Left hindlimb (tissue), 1 donor: ENCODE results near the gene IFIT2.
"Not testable (repeated sequence)": the region's sequence is repeated elsewhere in the genome, so short reads cannot be mapped to it uniquely, and the experiment has no call there.

Experiments used
- DNase-seq: peaks from one replicate; pipeline ENCODE4 v3.0.0-alpha.2; 2018

The IFIT2 gene, protein sequence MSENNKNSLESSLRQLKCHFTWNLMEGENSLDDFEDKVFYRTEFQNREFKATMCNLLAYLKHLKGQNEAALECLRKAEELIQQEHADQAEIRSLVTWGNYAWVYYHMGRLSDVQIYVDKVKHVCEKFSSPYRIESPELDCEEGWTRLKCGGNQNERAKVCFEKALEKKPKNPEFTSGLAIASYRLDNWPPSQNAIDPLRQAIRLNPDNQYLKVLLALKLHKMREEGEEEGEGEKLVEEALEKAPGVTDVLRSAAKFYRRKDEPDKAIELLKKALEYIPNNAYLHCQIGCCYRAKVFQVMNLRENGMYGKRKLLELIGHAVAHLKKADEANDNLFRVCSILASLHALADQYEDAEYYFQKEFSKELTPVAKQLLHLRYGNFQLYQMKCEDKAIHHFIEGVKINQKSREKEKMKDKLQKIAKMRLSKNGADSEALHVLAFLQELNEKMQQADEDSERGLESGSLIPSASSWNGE

GRCh38 chr10:89301721-89302445 lies at the start of gene IFIT2:
IFIT2 (plus strand) TSS chr10:89302046; CDS start chr10:89302124, 78 bp downstream.
- DNase-seq, result peak; percentile 76

DNA sequence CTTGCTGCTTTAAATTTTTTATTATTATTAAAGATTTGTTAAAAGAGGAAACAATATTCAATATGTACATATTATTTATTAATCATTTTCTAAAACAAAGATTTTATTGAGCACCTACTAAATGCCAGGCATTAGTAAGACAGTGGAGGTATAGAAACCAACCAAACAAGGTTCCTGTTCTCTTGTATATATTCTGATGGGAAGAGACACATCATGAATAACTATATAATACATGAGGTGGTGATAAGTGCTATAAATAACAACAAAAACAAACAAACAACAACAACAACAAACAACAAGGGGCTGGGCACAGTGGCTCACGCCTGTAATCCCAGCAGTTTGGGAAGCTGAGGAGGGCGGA lies 49.6 kb upstream of the IFIT2 start:
- no peak for DNase-seq

DNA sequence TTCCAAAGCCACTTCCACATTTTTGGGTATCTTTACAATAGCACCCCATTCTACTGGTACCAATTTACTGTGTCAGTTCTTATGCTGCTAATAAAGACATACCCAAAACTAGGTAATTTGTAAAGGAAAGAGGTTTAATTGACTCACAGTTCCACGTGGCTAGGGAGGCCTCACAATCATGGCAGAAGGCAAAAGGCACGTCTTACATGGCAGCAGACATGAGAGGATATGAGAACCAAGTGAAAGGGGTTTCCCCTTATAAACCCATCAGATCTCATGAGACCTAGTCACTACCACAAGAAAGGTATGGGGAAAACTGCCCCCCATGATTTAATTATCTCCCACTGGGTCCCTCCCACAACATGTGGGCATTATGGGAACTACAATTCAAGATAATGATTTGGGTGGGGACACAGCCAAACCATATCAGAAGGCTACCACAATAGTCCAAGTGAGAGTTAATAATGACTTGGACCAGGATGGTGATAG lies 46.7 kb upstream of the IFIT2 start:
- DNase-seq, result not testable (repeated sequence)

DNA sequence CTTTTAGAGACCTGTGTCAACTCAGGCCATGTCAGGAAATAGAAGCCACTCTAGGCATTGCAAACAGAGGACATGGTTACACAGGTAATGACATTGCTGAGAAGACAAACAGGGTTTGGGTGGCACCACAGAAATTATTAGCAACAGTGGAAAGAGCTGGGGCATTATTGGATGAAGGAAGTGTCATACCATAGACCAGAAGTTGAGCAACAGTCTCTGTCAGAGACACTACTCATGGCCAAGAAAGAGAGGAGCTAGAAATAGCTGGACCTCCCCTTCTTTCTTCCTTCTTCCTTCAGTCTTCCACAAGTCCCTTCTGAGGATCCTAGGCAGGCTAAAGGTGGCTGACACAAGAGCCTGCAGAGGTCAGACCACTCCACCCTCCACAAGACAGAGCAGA lies 46.1 kb upstream of the IFIT2 start:
- no peak for DNase-seq

GRCh38 chr10:89256340-89256739 lies 45.5 kb upstream of the IFIT2 start:
- no peak for DNase-seq

- DNase-seq, result no peak
Observed at GRCh38 chr10:89256962-89257361, 44.9 kb upstream of the IFIT2 start.

DNA sequence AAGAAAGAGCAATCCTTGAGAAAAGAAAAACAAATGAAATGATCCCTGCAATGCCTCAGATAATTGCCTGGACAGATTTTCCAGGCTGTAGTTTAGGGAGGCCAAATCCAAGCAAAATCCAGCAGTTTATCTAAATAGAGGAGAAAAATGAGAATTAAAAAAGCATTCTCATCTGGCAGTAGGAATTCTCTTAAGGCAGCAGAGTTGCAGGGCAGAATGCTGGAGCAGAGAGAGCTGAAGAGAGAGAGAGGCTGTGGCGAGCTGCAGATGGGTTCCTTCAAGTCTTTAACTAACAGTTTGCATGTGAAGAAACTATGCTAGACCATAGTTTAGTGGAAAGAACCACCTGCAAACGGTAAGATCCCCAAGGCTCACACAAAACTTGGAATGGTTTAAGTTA lies 44.3 kb upstream of the IFIT2 start:
- DNase-seq, result no peak

DNA sequence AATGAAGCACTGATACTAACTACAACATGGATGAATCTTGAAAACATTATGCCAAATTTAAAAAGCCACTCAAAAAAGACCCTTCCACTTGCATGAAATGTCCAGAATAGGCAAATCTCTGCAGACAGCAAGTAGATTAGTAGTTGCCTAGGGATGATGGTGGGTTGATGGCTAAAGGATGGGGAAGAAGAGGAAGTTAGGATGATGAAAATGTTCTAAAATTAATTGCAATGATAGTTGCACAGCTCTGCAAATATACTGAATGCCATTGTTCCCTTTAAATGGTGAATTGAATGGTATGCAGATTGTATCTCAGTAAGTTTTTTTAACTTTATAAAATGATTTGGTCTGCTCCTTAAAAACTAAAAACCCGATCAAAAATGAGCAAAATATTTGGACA lies 43.0 kb upstream of the IFIT2 start:
- DNase-seq, result no peak

DNA sequence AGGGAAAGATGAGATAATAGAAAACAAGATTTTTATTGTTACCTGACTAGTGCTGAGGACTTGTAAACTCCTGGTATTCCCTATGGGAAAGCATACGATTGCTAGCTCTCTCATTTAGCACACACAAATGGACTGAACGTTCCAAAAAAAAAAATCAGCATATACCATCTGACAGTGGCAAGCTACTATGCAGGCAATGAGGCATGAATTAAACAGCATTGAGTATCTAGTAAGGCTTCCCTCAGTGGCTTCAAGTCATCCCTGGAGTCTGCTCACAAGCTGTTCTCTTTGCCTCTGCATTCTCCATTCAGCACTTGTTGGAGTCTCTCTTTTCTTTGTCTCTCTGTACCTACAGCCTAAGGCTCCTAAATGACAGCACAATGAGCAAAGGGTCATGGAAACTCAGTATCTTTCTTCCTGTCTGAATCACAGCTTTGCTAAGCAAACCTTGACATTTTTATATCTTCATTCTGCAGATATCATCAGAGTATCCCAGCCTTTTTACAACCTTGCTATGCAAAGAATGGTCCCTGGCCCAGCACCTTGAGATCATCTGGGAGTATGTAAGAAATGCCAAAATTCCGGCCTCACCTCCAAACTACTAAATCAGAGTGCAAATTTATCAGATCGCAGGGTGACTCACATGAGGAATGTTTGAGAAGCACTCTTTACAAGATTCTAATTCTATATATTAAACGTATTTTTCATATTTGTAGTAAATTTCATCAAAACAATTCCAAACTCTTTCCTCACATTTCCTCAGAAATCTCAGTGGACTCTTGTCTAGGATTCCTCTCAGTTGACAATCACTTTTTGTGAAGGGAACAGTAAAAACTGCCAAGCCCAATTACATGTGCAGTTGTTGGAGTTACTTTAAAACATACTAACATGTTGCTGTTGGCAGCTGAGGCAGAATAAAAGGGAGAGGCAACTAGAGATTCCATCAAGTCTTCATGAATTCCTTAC lies 39.5 kb upstream of the IFIT2 start:
- no peak for DNase-seq

DNA sequence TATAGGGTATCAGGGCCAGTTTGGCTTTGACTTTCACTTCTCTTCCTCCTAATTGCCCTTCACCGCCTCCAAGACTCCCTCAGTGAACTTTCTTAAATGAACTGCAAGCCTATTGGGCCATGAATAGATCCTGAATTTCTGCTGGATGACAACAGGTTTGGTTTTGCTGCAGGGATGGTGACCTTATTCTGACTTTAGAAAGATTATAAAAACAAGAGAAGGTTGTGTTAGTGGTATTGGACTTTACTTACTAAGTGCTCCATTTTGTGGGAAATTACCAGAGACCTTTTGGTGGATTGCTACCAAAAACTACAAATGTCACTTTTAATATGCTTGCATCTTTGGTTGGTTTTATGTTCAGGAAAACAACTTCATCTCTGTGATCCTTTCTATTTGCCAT lies 38.8 kb upstream of the IFIT2 start:
- DNase-seq, result no peak

DNA sequence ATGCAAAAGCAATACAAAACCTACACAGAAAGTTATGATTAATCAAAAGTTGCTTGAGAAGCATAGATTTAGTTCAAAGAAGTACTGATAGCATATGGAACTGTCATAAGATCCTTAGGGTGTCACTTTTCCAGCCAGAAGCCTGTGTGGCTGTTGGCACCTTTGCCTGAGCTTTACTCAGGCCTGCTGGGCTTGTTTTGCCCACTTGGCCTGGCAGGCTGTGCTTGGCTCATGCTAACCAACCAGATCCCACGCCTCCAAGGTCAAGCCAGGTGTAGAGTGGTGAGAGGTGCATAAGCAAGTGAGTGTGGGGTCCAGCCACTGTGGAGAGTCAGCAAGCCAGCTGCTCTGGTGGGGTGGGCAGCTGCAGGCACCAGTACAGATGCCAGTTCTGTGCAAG lies 38.3 kb upstream of the IFIT2 start:
- no peak for DNase-seq

GRCh38 chr10:89266721-89267453 lies 35.0 kb upstream of the IFIT2 start:
- DNase-seq, result no peak

GRCh38 chr10:89269433-89270152 lies 32.3 kb upstream of the IFIT2 start:
- DNase-seq, result no peak

DNA sequence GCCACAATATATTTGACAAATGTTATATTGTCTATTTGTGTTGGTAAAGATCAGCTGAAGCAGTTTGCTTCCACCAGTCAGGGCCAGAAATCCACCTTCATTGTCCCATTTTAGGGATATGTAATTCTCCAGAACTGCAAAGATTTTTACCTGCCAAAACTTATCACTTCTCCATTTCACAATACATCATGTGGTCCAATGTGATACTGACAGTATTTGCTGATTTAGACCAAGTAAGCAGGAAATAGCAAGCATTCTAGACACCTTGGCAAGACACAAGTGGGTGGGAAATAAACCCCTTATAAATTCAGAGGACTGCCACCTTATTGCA lies 31.7 kb upstream of the IFIT2 start:
- no peak for DNase-seq

- DNase-seq, result no peak
Observed at GRCh38 chr10:89271532-89271931, 30.3 kb upstream of the IFIT2 start.

DNA sequence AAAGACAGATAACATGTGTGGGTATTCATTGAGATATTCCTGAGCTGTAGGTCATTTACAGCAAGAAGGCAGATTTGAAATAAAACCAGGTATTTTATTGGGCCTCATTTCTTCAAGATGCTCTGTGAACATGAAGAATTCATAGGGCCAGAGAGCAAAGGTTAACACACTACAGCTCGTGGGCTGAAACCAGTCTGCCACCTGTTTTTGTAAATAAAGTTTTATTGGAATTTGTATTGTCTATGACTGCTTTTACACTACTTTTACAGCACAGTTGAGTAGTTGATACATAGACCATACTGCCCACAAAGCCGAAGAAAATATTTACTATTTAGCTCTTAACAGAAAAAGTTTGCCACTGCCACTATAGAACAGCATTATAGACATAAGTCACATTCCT lies 28.2 kb upstream of the IFIT2 start:
- DNase-seq, result no peak

DNA sequence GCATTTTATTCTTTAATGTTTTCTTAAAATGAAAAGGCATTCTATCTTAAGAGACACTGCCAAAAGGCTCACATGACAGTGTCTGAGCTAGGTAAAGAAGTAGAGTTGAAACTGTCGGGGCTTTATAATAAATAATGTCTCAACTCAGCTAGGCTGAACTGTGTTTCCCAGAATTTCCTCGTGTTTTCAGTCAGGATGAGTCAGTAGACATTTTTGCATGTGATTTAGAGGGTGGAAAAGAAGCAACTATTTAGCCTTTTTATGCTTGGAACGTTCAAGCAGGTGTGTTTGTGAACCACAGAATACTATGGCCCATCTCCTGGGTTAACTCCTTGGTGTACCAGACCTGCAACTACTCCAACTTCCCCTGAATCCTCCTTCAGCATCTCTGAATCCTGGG lies 26.9 kb upstream of the IFIT2 start:
- DNase-seq, result no peak

DNA sequence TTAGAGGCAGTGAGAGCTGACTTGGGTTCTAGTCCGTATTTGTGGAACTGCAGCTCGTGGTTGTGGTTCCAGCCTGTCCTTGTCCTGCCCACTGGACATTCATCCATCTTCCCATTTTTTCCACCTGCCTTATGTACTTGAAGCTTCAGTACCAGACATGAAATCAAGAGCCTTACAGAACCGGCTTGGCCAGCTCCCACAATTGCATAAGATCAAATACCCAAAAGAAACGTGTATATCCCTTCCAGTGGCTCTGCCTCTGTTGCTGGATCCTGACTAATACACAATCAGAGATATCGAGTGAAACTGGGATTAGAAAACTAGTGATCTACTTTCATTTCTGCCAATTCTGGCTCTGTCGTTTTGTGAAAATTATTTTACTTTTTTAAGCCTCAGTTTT lies 26.5 kb upstream of the IFIT2 start:
- DNase-seq, result no peak

DNA sequence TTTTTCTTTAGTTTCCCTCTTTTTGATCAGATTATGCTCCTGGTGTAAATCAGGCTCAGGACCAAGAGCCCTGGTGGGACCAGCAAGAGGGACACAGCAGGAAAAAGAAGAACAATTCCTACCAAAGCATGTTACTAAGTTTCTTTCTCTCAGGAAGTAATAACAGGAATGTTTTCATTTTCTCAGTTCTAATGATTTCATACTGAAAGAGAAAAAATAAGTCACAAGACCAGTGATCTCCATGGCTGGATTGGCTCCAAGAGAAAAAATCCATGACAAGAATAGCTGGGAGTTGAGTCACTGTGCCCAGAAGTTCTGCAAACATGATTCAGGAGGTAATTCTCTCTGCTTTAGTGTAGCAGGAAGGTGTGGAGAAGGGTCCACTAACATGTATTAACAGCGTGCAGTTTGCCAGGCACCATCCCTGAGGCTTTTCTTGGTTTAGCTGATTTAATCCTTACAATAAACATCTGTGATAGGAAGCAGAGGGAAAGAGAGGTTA lies 23.8 kb upstream of the IFIT2 start:
- peak; percentile 73 for DNase-seq

DNA sequence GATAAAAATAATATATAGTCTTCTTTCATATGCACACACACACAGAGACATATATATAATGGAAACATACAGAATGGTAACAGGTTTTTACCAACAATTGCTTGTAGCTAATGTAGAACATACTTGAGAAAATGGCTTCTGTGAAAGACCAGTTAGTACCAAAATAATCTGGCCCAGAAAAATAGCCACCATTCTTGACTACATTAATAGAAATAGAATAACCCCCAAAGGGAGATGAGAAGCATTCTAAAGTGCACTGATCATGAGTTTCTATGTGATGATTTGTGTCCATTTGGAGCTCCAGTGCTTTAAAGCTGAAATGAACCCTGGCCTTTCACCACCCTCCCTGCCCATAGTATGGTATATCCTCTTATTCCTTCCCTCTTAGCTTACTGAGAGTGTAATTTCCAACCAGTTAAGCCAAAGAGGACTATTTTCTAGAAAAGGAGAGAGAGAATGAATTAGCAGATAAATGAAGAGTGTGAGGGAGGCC lies 22.9 kb upstream of the IFIT2 start:
- DNase-seq, result no peak

- DNase-seq, result no peak
Observed at GRCh38 chr10:89279421-89279869, 22.4 kb upstream of the IFIT2 start.
